ENCODE data around the gene TMC5. TPM values are rescaled to one million over a fixed set of nuclear protein-coding genes. Genes with fewer than 3 reads are reported as not detected.

The TMC5 gene
- total and polyA plus RNA-seq, 2 donors = under 0.01 to 0.09 TPM

- Histone ChIP-seq H3K27ac (ENCODE audit: low read depth in 1 of 2, low read length in 1 of 2) (no peak overlapping the region), H3K27me3 (ENCODE audit: control insufficient read depth in 2 of 2, insufficient read depth in 1 of 2, low read length in 1 of 2) (no peaks in the 10 kb centered on the region), H3K36me3 (ENCODE audit: control insufficient read depth in 2 of 2, insufficient read depth in 2 of 2, low read length in 1 of 2) (no peaks in the 10 kb centered on the region), H3K9me3 (ENCODE audit: control insufficient read depth in 2 of 2, insufficient read depth in 1 of 2, low read length in 1 of 2) (no peaks in the 10 kb centered on the region), H3K4me3 (ENCODE audit: low read length in 2 of 2) (no peak overlapping the region), H3K4me1 (ENCODE audit: control insufficient read depth in 2 of 2, insufficient read depth in 2 of 2, low read length in 2 of 2) (no peaks in the 10 kb centered on the region)
- no peak for DNase-seq (ENCODE audit: low read depth in 6 of 9, low spot score in 9 of 9)
- 89% methylated on average over 1 of the region's 1 CpG for WGBS
These were observed 21.1 kb downstream of the TMC5 start for GRCh38 chr16:19438739-19439138.

- DNase-seq (ENCODE audit: low read depth in 6 of 9, low spot score in 9 of 9) = no peak
- whole genome bisulfite sequencing = 98% methylated on average over 4 of the region's 4 CpGs
- Histone ChIP-seq H3K27me3 (ENCODE audit: control insufficient read depth in 2 of 2, insufficient read depth in 1 of 2, low read length in 1 of 2) (no peaks in the 10 kb centered on the region), H3K4me3 (ENCODE audit: low read length in 2 of 2) (no peak overlapping the region), H3K9me3 (ENCODE audit: control insufficient read depth in 2 of 2, insufficient read depth in 1 of 2, low read length in 1 of 2) (no peaks in the 10 kb centered on the region), H3K27ac (ENCODE audit: low read depth in 1 of 2, low read length in 1 of 2) (no peak overlapping the region), H3K4me1 (ENCODE audit: control insufficient read depth in 2 of 2, insufficient read depth in 2 of 2, low read length in 2 of 2) (no peaks in the 10 kb centered on the region), H3K36me3 (ENCODE audit: control insufficient read depth in 2 of 2, insufficient read depth in 2 of 2, low read length in 1 of 2) (no peaks in the 10 kb centered on the region)
These were observed 21.8 kb downstream of the TMC5 start for GRCh38 chr16:19439483-19439882.

- no peaks in the 10 kb centered on the region for H3K36me3 ChIP-seq (ENCODE audit: control insufficient read depth in 2 of 2, insufficient read depth in 2 of 2, low read length in 1 of 2)
- DNase-seq (ENCODE audit: low read depth in 6 of 9, low spot score in 9 of 9) = no peak
- H3K27me3 ChIP-seq (ENCODE audit: control insufficient read depth in 2 of 2, insufficient read depth in 1 of 2, low read length in 1 of 2) = no peaks in the 10 kb centered on the region
These were observed 26.0 kb downstream of the TMC5 start for GRCh38 chr16:19443659-19444058.

GRCh38 chr16:19446300-19446846 is 28.7 kb downstream of the TMC5 start:
- Histone ChIP-seq H3K27me3 (ENCODE audit: control insufficient read depth in 2 of 2, insufficient read depth in 1 of 2, low read length in 1 of 2) (no peaks in the 10 kb centered on the region), H3K9me3 (ENCODE audit: control insufficient read depth in 2 of 2, insufficient read depth in 1 of 2, low read length in 1 of 2) (no peaks in the 10 kb centered on the region), H3K36me3 (ENCODE audit: control insufficient read depth in 2 of 2, insufficient read depth in 2 of 2, low read length in 1 of 2) (no peaks in the 10 kb centered on the region), H3K27ac (ENCODE audit: low read depth in 1 of 2, low read length in 1 of 2) (no peak overlapping the region), H3K4me3 (ENCODE audit: low read length in 2 of 2) (no peak overlapping the region), H3K4me1 (ENCODE audit: control insufficient read depth in 2 of 2, insufficient read depth in 2 of 2, low read length in 2 of 2) (no peaks in the 10 kb centered on the region)
- no peak for DNase-seq (ENCODE audit: low read depth in 6 of 9, low spot score in 9 of 9)
- WGBS = 85% methylated on average over 4 of the region's 4 CpGs

More at GRCh38 chr16:19443659-19444058, 26.0 kb downstream of the TMC5 start:
- Histone ChIP-seq H3K4me3 (ENCODE audit: low read length in 2 of 2) (no peak overlapping the region), H3K9me3 (ENCODE audit: control insufficient read depth in 2 of 2, insufficient read depth in 1 of 2, low read length in 1 of 2) (no peaks in the 10 kb centered on the region), H3K27ac (ENCODE audit: low read depth in 1 of 2, low read length in 1 of 2) (no peak overlapping the region), H3K4me1 (ENCODE audit: control insufficient read depth in 2 of 2, insufficient read depth in 2 of 2, low read length in 2 of 2) (no peaks in the 10 kb centered on the region)
- WGBS = 93% methylated on average over 1 of the region's 1 CpG

GRCh38 chr16:19446886-19447285 is 29.2 kb downstream of the TMC5 start:
- no peak for DNase-seq (ENCODE audit: low read depth in 6 of 9, low spot score in 9 of 9)
- Histone ChIP-seq H3K27ac (ENCODE audit: low read depth in 1 of 2, low read length in 1 of 2) (no peak overlapping the region), H3K27me3 (ENCODE audit: control insufficient read depth in 2 of 2, insufficient read depth in 1 of 2, low read length in 1 of 2) (no peaks in the 10 kb centered on the region), H3K4me1 (ENCODE audit: control insufficient read depth in 2 of 2, insufficient read depth in 2 of 2, low read length in 2 of 2) (no peaks in the 10 kb centered on the region), H3K36me3 (ENCODE audit: control insufficient read depth in 2 of 2, insufficient read depth in 2 of 2, low read length in 1 of 2) (no peaks in the 10 kb centered on the region), H3K9me3 (ENCODE audit: control insufficient read depth in 2 of 2, insufficient read depth in 1 of 2, low read length in 1 of 2) (no peaks in the 10 kb centered on the region), H3K4me3 (ENCODE audit: low read length in 2 of 2) (no peak overlapping the region)
- 99% methylated on average over 5 of the region's 5 CpGs for WGBS

- H3K36me3 ChIP-seq (ENCODE audit: control insufficient read depth in 2 of 2, insufficient read depth in 2 of 2, low read length in 1 of 2) = no peaks in the 10 kb centered on the region
- H3K27ac ChIP-seq (ENCODE audit: low read depth in 1 of 2, low read length in 1 of 2) = no peak overlapping the region
- H3K4me1 ChIP-seq (ENCODE audit: control insufficient read depth in 2 of 2, insufficient read depth in 2 of 2, low read length in 2 of 2) = no peaks in the 10 kb centered on the region
- 94% methylated on average over 3 of the region's 3 CpGs for WGBS
- DNase-seq (ENCODE audit: low read depth in 6 of 9, low spot score in 9 of 9) = no peak
- H3K9me3 ChIP-seq (ENCODE audit: control insufficient read depth in 2 of 2, insufficient read depth in 1 of 2, low read length in 1 of 2) = no peaks in the 10 kb centered on the region
- H3K4me3 ChIP-seq (ENCODE audit: low read length in 2 of 2) = no peak overlapping the region
- no peaks in the 10 kb centered on the region for H3K27me3 ChIP-seq (ENCODE audit: control insufficient read depth in 2 of 2, insufficient read depth in 1 of 2, low read length in 1 of 2)
These were observed 32.5 kb downstream of the TMC5 start for GRCh38 chr16:19450186-19450585.

- Histone ChIP-seq H3K27ac (ENCODE audit: low read depth in 1 of 2, low read length in 1 of 2) (no peak overlapping the region), H3K4me3 (ENCODE audit: low read length in 2 of 2) (no peak overlapping the region), H3K36me3 (ENCODE audit: control insufficient read depth in 2 of 2, insufficient read depth in 2 of 2, low read length in 1 of 2) (no peaks in the 10 kb centered on the region), H3K4me1 (ENCODE audit: control insufficient read depth in 2 of 2, insufficient read depth in 2 of 2, low read length in 2 of 2) (no peaks in the 10 kb centered on the region), H3K27me3 (ENCODE audit: control insufficient read depth in 2 of 2, insufficient read depth in 1 of 2, low read length in 1 of 2) (no peaks in the 10 kb centered on the region), H3K9me3 (ENCODE audit: control insufficient read depth in 2 of 2, insufficient read depth in 1 of 2, low read length in 1 of 2) (no peaks in the 10 kb centered on the region)
- DNase-seq (ENCODE audit: low read depth in 6 of 9, low spot score in 9 of 9) = no peak
- 94% methylated on average over 9 of the region's 9 CpGs for WGBS
These were observed 41.2 kb downstream of the TMC5 start for GRCh38 chr16:19458722-19459379.

- Histone ChIP-seq H3K27me3 (ENCODE audit: control insufficient read depth in 2 of 2, insufficient read depth in 1 of 2, low read length in 1 of 2) (no peaks in the 10 kb centered on the region), H3K4me3 (ENCODE audit: low read length in 2 of 2) (no peak overlapping the region), H3K36me3 (ENCODE audit: control insufficient read depth in 2 of 2, insufficient read depth in 2 of 2, low read length in 1 of 2) (no peaks in the 10 kb centered on the region), H3K4me1 (ENCODE audit: control insufficient read depth in 2 of 2, insufficient read depth in 2 of 2, low read length in 2 of 2) (no peaks in the 10 kb centered on the region), H3K27ac (ENCODE audit: low read depth in 1 of 2, low read length in 1 of 2) (no peak overlapping the region), H3K9me3 (ENCODE audit: control insufficient read depth in 2 of 2, insufficient read depth in 1 of 2, low read length in 1 of 2) (no peaks in the 10 kb centered on the region)
- 93% methylated on average over 2 of the region's 2 CpGs for WGBS
- no peak for DNase-seq (ENCODE audit: low read depth in 6 of 9, low spot score in 9 of 9)
These were observed 42.7 kb downstream of the TMC5 start for GRCh38 chr16:19460397-19460796.

- no peak for DNase-seq (ENCODE audit: low read depth in 6 of 9, low spot score in 9 of 9)
- Histone ChIP-seq H3K27me3 (ENCODE audit: control insufficient read depth in 2 of 2, insufficient read depth in 1 of 2, low read length in 1 of 2) (no peaks in the 10 kb centered on the region), H3K4me3 (ENCODE audit: low read length in 2 of 2) (no peak overlapping the region), H3K36me3 (ENCODE audit: control insufficient read depth in 2 of 2, insufficient read depth in 2 of 2, low read length in 1 of 2) (no peaks in the 10 kb centered on the region), H3K9me3 (ENCODE audit: control insufficient read depth in 2 of 2, insufficient read depth in 1 of 2, low read length in 1 of 2) (no peaks in the 10 kb centered on the region), H3K4me1 (ENCODE audit: control insufficient read depth in 2 of 2, insufficient read depth in 2 of 2, low read length in 2 of 2) (no peaks in the 10 kb centered on the region), H3K27ac (ENCODE audit: low read depth in 1 of 2, low read length in 1 of 2) (no peak overlapping the region)
- 95% methylated on average over 12 of the region's 12 CpGs for WGBS
These were observed 46.0 kb downstream of the TMC5 start for GRCh38 chr16:19463468-19464315.
